Pancreas (tissue), 10 donors: ENCODE results near the gene FSTL4. TPM values are rescaled to one million over a fixed set of nuclear protein-coding genes. Genes with fewer than 3 reads are reported as not detected.

ENCODE experiments used
- ATAC-seq, 4 donors: fragments of 200-7000 bp; cut with Tn5 transposase; one replicate each; pipeline versions ENCODE4 v1.8.0 to v1.9.1; 2020; ENCODE audit warnings: mild to moderate bottlenecking in 4 of 4, moderate library complexity in 4 of 4
- DNase-seq, 6 donors: peaks; one replicate each; pipeline ENCODE4 v3.0.0-alpha.2; 2020
- FAIRE-seq: peaks from 2 replicates; lab custom pipeline; 2012; peaks lifted over from hg19 to GRCh38; lab: Jason Lieb, UNC
- H3K27ac ChIP-seq, 4 donors: fragments of 200-600 bp; sonication (generic); 1 replicate in 3 of 4; 2 replicates in 1 of 4; pipeline versions ENCODE4 v1.5.0 to v1.8.0; 2020
- H3K27me3 ChIP-seq, 4 donors: fragments of 200-600 bp; one replicate each; pipeline ENCODE4 v1.8.0; 2021
- H3K36me3 ChIP-seq, 3 donors: fragments of 200-600 bp; sonication (generic) in 1 of 3; one replicate each; pipeline versions ENCODE4 v1.5.0 to v1.8.0; 2020 to 2021
- H3K4me1 ChIP-seq, 3 donors: fragments of 200-600 bp; one replicate each; pipeline ENCODE4 v1.8.0; 2021
- H3K4me3 ChIP-seq, 4 donors: fragments of 200-600 bp; sonication (generic) in 2 of 4; one replicate each; pipeline versions ENCODE4 v1.5.0 to v1.8.0; 2020 to 2021
- H3K9me3 ChIP-seq, 4 donors: fragments of 200-600 bp; one replicate each; pipeline ENCODE4 v1.8.0; 2021
- WGBS, 2 donors: extraction: QIAGEN DNeasy Blood & Tissue Kit; methylation state at CpG; one replicate each; pipeline ENCODE4 v1.1.7; 2013; 5-methylcytosine and 5-hydroxymethylcytosine counted together
- intact Hi-C, 3 donors: fragments of 100-400 bp; cut with DNase I; formaldehyde crosslinking; loops; one replicate each; pipeline versions ENCODE4 v1.11.1 to v1.14.2; 2022
- polyA plus RNA-seq, 2 donors: library from polyadenylated mRNA; stranded (reverse); fragments of 200-250 nt; gene quantifications; one replicate each; pipeline ENCODE4 v1.2.3, GENCODE V29; 2013
- total RNA-seq, 6 donors: library from RNA; stranded (reverse); fragmentation: NEBNext Ultra II Directional in 4 of 6; extraction: Animal tissue kit (Norgen Biotek cat#: 25700) in 4 of 6; gene quantifications; one replicate each; pipeline versions ENCODE4 v1.2.1 to v1.2.4, GENCODE V29; 2021 to 2023
- TF ChIP-seq, protein P1 (sequence below), 4 donors: fragments of 200-600 bp; sonication (generic) in 3 of 4; IDR thresholded peaks; one replicate each; pipeline versions ENCODE4 v1.5.0 to v1.8.0; 2021; ENCODE audit warnings: antibody characterized with exemption in 4 of 4
- donor health status: healthy with polysubstance abuse.
- donor health status: DM: no; HTN: no; CAD: no; lungs with moderate emphysema.
- donor health status: DM: no; HTN: no; CAD: no.
- donor health status: control.
- donor health status: control.
- donor health status: Bipolar disorder and iron deficiency.
- donor health status: DM: yes; HTN: yes; CAD: no.
- donor health status: DM: no; HTN: no; CAD: no.
- donor health status: DM: no; HTN: no; CAD: no.
- donor health status: DM: yes; HTN: yes; CAD: no.

FSTL4 gene
- total and polyA plus RNA-seq, 8 donors, result 0.68 to 2.4 (median 1.4) TPM

DNA sequence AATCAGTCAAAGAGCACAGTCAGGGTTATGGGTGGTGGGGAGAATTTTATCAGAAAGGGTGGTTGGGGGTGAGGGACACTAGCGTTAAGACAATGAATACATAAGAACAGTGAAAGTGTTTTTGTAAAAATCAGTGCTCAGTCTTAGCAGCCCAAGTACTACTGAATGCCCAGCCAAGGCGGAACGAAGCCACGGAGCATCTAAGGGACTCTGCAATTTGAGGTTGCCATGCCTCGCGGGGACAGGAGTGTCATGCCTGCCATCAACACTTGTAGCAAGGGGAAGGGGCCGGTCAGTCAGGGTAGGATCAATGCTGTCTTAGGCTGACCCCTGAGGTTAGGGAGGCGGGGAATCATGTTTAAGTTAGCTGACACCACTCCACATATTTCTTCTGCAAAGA, 13.3 kb downstream of the FSTL4 start:
- H3K4me1 ChIP-seq, result no peaks in the 10 kb centered on the region
- H3K36me3 ChIP-seq, result no peaks in the 10 kb centered on the region
- WGBS, 2 donors, result 70 to 91% methylated on average over 8 of the region's 8 CpGs
- intact Hi-C loops, result no loop called here
- no peak overlapping the region for H3K4me3 ChIP-seq
- no peak overlapping the region for H3K27ac ChIP-seq
- ATAC-seq (no peak), DNase-seq (no peak), FAIRE-seq (no peak)
- no peaks in the 10 kb centered on the region for H3K27me3 ChIP-seq
- TF ChIP-seq, protein P1, sequence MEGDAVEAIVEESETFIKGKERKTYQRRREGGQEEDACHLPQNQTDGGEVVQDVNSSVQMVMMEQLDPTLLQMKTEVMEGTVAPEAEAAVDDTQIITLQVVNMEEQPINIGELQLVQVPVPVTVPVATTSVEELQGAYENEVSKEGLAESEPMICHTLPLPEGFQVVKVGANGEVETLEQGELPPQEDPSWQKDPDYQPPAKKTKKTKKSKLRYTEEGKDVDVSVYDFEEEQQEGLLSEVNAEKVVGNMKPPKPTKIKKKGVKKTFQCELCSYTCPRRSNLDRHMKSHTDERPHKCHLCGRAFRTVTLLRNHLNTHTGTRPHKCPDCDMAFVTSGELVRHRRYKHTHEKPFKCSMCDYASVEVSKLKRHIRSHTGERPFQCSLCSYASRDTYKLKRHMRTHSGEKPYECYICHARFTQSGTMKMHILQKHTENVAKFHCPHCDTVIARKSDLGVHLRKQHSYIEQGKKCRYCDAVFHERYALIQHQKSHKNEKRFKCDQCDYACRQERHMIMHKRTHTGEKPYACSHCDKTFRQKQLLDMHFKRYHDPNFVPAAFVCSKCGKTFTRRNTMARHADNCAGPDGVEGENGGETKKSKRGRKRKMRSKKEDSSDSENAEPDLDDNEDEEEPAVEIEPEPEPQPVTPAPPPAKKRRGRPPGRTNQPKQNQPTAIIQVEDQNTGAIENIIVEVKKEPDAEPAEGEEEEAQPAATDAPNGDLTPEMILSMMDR (IDR thresholded peaks at IDR 0.05), result no peak
- no peaks in the 10 kb centered on the region for H3K9me3 ChIP-seq

GRCh38 chr5:133596049-133596448, 16.3 kb downstream of the FSTL4 start:
- intact Hi-C loops, result no loop called here
- FAIRE-seq, result no peak
- Histone ChIP-seq H3K36me3 (no peaks in the 10 kb centered on the region), H3K4me3 (no peak overlapping the region), H3K4me1 (no peaks in the 10 kb centered on the region), H3K27me3 (no peaks in the 10 kb centered on the region), H3K27ac (no peak overlapping the region), H3K9me3 (no peaks in the 10 kb centered on the region)
- no peak for DNase-seq
- TF ChIP-seq, protein P1 (IDR thresholded peaks at IDR 0.05), result no peak
- WGBS, 2 donors, result 86 to 87% methylated on average over 5 of the region's 5 CpGs
- no peak for ATAC-seq

GRCh38 chr5:133595465-133595864, 16.9 kb downstream of the FSTL4 start:
- intact Hi-C loops, result no loop called here
- no peak overlapping the region for H3K27ac ChIP-seq
- WGBS, 2 donors, result 72 to 79% methylated on average over 5 of the region's 5 CpGs
- H3K4me3 ChIP-seq, result no peak overlapping the region
- DNase-seq (no peak), ATAC-seq (no peak), FAIRE-seq (no peak)
- TF ChIP-seq, protein P1 (IDR thresholded peaks at IDR 0.05), result no peak
- H3K9me3 ChIP-seq, result no peaks in the 10 kb centered on the region
- H3K27me3 ChIP-seq, result no peaks in the 10 kb centered on the region
- no peaks in the 10 kb centered on the region for H3K36me3 ChIP-seq
- no peaks in the 10 kb centered on the region for H3K4me1 ChIP-seq

- WGBS, 2 donors, result 62 to 100% methylated on average over 1 of the region's 1 CpG
- TF ChIP-seq, protein P1 (IDR thresholded peaks at IDR 0.05), result no peak
- Histone ChIP-seq H3K27ac (no peak overlapping the region), H3K36me3 (no peaks in the 10 kb centered on the region), H3K27me3 (no peaks in the 10 kb centered on the region), H3K4me3 (no peak overlapping the region), H3K4me1 (no peaks in the 10 kb centered on the region), H3K9me3 (no peaks in the 10 kb centered on the region)
- ATAC-seq, result no peak
- DNase-seq, result no peak
- intact Hi-C loops, result no loop called here
- no peak for FAIRE-seq
Observed at GRCh38 chr5:133589286-133589685, 23.1 kb downstream of the FSTL4 start.

GRCh38 chr5:133582971-133583370, 29.4 kb downstream of the FSTL4 start:
- intact Hi-C loops, result no loop called here
- no peak for ATAC-seq
- no peak overlapping the region for H3K4me3 ChIP-seq
- 86 to 92% methylated on average over 6 to 7 of the region's 7 CpGs for WGBS, 2 donors
- no peak overlapping the region for H3K27ac ChIP-seq
- no peaks in the 10 kb centered on the region for H3K9me3 ChIP-seq
- no peaks in the 10 kb centered on the region for H3K27me3 ChIP-seq
- no peaks in the 10 kb centered on the region for H3K36me3 ChIP-seq
- TF ChIP-seq, protein P1 (IDR thresholded peaks at IDR 0.05), result no peak
- no peak for FAIRE-seq
- no peaks in the 10 kb centered on the region for H3K4me1 ChIP-seq
- DNase-seq, result no peak
